PC-3 (cell line): ENCODE results near the gene RAB3C.

Experiments used
- EZH2 ChIP-seq: fragments of 300-600 bp; sonication (generic); IDR thresholded peaks from one replicate; pipeline ENCODE4 v1.6.1; 2017; ENCODE audit warnings: antibody characterized with exemption, mild to moderate bottlenecking, low read length; ENCODE audit not compliant: unreplicated experiment
- TF ChIP-seq, protein P1 (sequence below): fragments of 300-600 bp; sonication (generic); conservative IDR thresholded peaks from 2 replicates; pipeline ENCODE4 v1.5.1; 2017; ENCODE audit warnings: antibody characterized with exemption, low read depth, mild to moderate bottlenecking, low read length

DNA sequence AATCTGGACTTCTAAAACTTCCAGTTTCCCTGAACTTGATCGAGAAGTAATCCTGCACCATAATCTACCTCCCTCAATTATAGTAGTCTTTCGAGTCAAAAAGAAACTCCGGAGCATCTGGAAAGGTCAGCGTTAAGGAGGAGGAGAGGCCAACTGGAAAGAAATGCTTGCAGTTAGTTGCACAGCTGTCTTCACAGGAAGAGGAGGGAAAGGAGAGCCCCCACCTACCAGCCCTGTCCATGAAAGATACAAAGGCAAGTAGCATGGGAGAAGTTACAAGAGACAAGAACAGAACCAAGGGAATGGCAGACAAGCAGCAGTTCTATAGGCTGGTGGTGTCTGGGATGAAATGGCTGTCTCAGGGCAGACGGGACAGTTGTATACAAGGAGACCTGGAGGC is 170.6 kb downstream of the RAB3C start:
- TF ChIP-seq, protein P1, sequence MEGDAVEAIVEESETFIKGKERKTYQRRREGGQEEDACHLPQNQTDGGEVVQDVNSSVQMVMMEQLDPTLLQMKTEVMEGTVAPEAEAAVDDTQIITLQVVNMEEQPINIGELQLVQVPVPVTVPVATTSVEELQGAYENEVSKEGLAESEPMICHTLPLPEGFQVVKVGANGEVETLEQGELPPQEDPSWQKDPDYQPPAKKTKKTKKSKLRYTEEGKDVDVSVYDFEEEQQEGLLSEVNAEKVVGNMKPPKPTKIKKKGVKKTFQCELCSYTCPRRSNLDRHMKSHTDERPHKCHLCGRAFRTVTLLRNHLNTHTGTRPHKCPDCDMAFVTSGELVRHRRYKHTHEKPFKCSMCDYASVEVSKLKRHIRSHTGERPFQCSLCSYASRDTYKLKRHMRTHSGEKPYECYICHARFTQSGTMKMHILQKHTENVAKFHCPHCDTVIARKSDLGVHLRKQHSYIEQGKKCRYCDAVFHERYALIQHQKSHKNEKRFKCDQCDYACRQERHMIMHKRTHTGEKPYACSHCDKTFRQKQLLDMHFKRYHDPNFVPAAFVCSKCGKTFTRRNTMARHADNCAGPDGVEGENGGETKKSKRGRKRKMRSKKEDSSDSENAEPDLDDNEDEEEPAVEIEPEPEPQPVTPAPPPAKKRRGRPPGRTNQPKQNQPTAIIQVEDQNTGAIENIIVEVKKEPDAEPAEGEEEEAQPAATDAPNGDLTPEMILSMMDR: no peak
- no peak for TF ChIP-seq EZH2
